Measurements from ENCODE around the gene GJC1.

GJC1 gene

DNA sequence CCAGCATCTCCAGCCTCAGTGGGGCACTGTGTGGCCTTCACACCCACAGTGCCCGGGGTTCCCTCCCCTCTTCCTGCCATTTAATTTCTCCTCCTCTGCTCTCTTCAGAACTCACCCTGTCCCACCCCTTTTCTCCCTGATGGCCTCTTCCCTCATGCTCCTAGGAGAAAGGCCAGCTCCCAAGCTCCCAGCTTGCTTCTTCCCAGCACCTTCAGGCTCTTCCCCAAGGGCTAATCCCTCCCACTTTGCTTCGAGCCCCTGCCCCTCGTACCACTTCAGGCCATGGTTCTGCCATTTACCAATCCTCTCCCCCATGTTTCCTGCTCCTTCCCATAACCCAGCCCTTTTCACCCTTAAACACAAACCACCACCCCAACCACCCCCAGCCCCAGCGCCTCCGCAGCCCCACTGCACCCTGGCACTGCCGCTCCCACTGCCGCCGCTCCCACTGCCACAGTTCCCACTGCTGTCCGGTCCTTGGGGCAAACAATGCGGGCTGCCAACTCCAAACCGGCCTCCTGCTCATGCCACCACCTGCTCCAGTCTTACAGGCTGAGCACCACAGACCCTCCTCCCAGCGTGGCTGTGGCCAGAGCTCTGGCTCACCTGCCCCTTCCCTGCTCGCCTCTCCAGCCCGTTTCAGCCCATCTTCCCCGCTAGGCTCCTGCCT is 42.7 kb downstream of the GJC1 start (continued):
- TF ChIP-seq, protein P1, sequence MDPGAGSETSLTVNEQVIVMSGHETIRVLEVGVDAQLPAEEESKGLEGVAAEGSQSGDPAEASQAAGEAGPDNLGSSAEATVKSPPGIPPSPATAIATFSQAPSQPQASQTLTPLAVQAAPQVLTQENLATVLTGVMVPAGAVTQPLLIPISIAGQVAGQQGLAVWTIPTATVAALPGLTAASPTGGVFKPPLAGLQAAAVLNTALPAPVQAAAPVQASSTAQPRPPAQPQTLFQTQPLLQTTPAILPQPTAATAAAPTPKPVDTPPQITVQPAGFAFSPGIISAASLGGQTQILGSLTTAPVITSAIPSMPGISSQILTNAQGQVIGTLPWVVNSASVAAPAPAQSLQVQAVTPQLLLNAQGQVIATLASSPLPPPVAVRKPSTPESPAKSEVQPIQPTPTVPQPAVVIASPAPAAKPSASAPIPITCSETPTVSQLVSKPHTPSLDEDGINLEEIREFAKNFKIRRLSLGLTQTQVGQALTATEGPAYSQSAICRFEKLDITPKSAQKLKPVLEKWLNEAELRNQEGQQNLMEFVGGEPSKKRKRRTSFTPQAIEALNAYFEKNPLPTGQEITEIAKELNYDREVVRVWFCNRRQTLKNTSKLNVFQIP (CRISPR knock-in tag; IDR thresholded peaks at IDR 0.05; ENCODE audit: borderline replicate concordance, low read depth) = no peak
- TF ChIP-seq ESRRG (CRISPR knock-in tag; IDR thresholded peaks at IDR 0.05) = no peak
- TF ChIP-seq TCF4 (CRISPR knock-in tag; IDR thresholded peaks at IDR 0.05; ENCODE audit: borderline replicate concordance) = no peak
- TF ChIP-seq OSR1 (CRISPR knock-in tag; IDR thresholded peaks at IDR 0.05) = no peak

DNA sequence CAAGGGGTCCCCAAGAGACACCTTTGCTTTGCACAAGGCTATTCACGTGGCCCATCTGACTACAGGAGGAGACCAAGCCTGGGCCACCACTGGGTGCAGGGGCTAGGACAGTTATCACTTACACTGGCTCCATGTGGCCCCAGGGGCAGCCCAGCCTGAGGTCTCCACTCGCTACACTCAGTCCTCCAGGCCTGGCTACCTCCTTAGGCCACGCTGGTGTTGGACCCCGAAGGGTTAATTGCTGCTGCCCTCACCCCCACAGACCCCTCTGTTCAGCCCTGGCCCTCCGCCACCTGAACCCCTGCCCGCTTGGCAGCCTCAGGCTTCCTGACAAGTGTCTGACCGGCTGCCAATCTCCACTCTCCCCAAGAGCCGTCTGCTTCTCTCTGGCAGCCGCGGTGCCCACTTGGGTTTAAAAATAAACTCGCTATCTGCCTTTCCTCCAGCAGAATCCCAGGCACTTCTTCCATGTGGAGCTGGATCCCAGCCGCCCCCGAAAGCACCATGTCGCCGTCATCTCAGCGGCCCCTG is 43.5 kb downstream of the GJC1 start:
- TF ChIP-seq OSR1 (CRISPR knock-in tag; IDR thresholded peaks at IDR 0.05) = no peak
- TF ChIP-seq, protein P2, sequence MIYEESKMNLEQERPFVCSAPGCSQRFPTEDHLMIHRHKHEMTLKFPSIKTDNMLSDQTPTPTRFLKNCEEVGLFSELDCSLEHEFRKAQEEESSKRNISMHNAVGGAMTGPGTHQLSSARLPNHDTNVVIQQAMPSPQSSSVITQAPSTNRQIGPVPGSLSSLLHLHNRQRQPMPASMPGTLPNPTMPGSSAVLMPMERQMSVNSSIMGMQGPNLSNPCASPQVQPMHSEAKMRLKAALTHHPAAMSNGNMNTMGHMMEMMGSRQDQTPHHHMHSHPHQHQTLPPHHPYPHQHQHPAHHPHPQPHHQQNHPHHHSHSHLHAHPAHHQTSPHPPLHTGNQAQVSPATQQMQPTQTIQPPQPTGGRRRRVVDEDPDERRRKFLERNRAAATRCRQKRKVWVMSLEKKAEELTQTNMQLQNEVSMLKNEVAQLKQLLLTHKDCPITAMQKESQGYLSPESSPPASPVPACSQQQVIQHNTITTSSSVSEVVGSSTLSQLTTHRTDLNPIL (CRISPR knock-in tag; IDR thresholded peaks at IDR 0.05; ENCODE audit: low read depth) = no peak
- ATAC-seq = peak; percentile 41

DNA sequence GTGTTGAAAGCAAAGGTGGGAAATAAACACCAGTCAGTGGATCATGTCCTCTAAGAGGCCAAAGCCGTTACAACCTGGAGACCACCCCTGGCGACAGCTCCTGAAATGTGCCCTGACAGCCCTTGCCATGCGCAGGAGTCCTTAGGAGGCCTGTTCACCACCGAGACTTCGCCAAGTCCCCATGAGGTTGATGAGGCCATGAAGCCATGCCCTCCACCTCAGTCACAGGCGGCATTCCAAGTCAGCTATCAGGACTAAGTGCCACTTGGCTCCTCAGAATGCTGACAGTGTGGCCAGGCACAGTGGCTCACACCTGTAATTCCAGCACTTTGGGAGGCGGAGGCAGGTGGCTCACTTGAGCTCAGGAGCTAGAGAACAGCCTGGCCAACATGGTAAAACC is 44.2 kb downstream of the GJC1 start:
- no peak for TF ChIP-seq ZNF70 (CRISPR knock-in tag; IDR thresholded peaks at IDR 0.05)
- TF ChIP-seq, protein P3, sequence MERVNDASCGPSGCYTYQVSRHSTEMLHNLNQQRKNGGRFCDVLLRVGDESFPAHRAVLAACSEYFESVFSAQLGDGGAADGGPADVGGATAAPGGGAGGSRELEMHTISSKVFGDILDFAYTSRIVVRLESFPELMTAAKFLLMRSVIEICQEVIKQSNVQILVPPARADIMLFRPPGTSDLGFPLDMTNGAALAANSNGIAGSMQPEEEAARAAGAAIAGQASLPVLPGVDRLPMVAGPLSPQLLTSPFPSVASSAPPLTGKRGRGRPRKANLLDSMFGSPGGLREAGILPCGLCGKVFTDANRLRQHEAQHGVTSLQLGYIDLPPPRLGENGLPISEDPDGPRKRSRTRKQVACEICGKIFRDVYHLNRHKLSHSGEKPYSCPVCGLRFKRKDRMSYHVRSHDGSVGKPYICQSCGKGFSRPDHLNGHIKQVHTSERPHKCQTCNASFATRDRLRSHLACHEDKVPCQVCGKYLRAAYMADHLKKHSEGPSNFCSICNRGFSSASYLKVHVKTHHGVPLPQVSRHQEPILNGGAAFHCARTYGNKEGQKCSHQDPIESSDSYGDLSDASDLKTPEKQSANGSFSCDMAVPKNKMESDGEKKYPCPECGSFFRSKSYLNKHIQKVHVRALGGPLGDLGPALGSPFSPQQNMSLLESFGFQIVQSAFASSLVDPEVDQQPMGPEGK (CRISPR knock-in tag; IDR thresholded peaks at IDR 0.05; ENCODE audit: borderline replicate concordance) = no peak
- no peak for TF ChIP-seq BACH2 (CRISPR knock-in tag; IDR thresholded peaks at IDR 0.05; ENCODE audit: borderline replicate concordance)
- TF ChIP-seq ZFP3 (CRISPR knock-in tag; IDR thresholded peaks at IDR 0.05) = no peak
- no peak for TF ChIP-seq OSR1 (CRISPR knock-in tag; IDR thresholded peaks at IDR 0.05)
- no peak for ATAC-seq

DNA sequence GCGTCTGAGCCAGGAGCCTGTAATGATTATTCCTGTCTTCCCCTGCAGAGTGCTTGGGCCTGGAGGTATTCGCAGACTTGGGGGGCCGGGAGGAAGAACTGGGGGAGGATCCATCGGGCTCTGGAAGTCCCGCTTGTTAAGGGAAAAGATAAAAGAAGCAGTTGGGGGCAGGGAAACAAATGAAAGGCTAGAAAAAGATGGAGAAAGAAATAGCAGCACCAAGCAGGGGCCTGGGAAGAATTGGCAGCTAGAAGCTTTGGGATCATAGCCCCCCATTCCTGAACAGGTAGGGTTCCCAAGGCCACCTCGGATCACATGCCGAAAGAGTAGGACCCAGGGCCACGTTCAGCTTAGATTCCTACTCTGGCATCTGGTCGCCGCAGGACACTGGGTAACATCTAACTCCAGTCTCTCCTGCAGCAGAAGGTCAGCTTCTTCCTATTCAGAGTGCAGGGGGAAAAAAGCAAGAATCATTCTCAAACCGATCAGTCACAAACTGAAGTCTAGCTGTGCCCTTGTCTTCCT is 47.7 kb downstream of the GJC1 start:
- no peak for ATAC-seq
- TF ChIP-seq ZNF565 (CRISPR knock-in tag; conservative IDR thresholded peaks at IDR 0.05; ENCODE audit: low read depth) (no peak), ZNF70 (CRISPR knock-in tag; IDR thresholded peaks at IDR 0.05) (no peak), ARNTL (CRISPR knock-in tag; IDR thresholded peaks at IDR 0.05; ENCODE audit: borderline replicate concordance, low read depth) (no peak), RARB (CRISPR knock-in tag; IDR thresholded peaks at IDR 0.05) (no peak), TCF4 (CRISPR knock-in tag; IDR thresholded peaks at IDR 0.05; ENCODE audit: borderline replicate concordance) (no peak), ZFP30 (CRISPR knock-in tag; IDR thresholded peaks at IDR 0.05) (no peak), SNAI2 (CRISPR knock-in tag; IDR thresholded peaks at IDR 0.05) (no peak), GLIS3 (CRISPR knock-in tag; IDR thresholded peaks at IDR 0.05) (no peak), ESRRG (CRISPR knock-in tag; IDR thresholded peaks at IDR 0.05) (no peak), ZFP3 (CRISPR knock-in tag; IDR thresholded peaks at IDR 0.05) (no peak), OSR1 (CRISPR knock-in tag; IDR thresholded peaks at IDR 0.05) (no peak), ISL1 (CRISPR knock-in tag; IDR thresholded peaks at IDR 0.05) (no peak)
- TF ChIP-seq, protein P4, sequence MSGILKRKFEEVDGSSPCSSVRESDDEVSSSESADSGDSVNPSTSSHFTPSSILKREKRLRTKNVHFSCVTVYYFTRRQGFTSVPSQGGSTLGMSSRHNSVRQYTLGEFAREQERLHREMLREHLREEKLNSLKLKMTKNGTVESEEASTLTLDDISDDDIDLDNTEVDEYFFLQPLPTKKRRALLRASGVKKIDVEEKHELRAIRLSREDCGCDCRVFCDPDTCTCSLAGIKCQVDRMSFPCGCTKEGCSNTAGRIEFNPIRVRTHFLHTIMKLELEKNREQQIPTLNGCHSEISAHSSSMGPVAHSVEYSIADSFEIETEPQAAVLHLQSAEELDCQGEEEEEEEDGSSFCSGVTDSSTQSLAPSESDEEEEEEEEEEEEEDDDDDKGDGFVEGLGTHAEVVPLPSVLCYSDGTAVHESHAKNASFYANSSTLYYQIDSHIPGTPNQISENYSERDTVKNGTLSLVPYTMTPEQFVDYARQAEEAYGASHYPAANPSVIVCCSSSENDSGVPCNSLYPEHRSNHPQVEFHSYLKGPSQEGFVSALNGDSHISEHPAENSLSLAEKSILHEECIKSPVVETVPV (CRISPR knock-in tag; IDR thresholded peaks at IDR 0.05) = no peak
- TF ChIP-seq, protein P5, sequence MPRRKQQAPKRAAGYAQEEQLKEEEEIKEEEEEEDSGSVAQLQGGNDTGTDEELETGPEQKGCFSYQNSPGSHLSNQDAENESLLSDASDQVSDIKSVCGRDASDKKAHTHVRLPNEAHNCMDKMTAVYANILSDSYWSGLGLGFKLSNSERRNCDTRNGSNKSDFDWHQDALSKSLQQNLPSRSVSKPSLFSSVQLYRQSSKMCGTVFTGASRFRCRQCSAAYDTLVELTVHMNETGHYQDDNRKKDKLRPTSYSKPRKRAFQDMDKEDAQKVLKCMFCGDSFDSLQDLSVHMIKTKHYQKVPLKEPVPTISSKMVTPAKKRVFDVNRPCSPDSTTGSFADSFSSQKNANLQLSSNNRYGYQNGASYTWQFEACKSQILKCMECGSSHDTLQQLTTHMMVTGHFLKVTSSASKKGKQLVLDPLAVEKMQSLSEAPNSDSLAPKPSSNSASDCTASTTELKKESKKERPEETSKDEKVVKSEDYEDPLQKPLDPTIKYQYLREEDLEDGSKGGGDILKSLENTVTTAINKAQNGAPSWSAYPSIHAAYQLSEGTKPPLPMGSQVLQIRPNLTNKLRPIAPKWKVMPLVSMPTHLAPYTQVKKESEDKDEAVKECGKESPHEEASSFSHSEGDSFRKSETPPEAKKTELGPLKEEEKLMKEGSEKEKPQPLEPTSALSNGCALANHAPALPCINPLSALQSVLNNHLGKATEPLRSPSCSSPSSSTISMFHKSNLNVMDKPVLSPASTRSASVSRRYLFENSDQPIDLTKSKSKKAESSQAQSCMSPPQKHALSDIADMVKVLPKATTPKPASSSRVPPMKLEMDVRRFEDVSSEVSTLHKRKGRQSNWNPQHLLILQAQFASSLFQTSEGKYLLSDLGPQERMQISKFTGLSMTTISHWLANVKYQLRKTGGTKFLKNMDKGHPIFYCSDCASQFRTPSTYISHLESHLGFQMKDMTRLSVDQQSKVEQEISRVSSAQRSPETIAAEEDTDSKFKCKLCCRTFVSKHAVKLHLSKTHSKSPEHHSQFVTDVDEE (CRISPR knock-in tag; IDR thresholded peaks at IDR 0.05) = no peak
- TF ChIP-seq, protein P2 (CRISPR knock-in tag; IDR thresholded peaks at IDR 0.05; ENCODE audit: low read depth) = no peak

Data from SK-N-SH treated with all-trans-retinoic acid at 6 μM for 48 hours (cell line).